ENCODE results near the gene PLEK2.

PLEK2 gene

DNA sequence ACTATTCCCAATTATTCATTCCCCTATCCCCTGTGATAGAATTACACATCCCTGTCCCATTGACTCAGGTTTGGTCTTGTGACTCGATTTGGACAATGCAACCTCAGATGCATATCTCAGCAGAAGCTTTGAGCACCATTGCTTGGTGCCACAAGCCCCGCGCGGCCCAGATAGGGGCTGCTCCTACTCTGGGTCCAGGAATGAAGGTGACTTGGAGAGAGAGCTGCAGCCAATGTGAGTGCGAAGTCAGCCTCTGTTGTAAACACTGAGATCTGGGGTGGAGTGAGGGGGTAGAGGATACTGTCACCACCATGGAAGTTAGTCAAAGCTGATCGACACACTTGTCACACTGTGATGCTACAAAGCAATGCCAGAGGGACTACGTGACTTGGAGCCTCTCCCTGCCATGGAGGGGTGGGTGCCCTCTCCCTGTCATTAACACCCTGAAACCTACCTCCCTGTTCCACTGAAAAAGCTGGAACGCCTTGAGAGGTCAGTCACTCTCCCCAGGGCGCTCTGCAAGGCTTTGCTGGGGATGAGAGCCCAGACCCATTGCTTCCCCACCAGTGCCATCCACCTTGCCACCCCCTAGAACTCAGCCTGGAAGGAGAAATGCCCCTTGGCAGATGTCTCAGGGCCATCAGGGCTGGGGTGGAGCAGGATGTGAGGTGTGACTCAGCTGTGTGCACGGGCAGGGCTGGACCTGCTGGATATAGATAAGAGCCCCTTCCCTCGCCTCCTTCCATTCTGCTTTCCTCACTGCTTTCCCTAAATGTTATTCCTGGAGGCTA lies 6.6 kb upstream of the PLEK2 start:
- H3K4ac ChIP-seq (ENCODE audit: low read depth in 1 of 2, low read length in 2 of 2): no peak overlapping the region
- H4K8ac ChIP-seq (ENCODE audit: low read length): no peak overlapping the region
- H2BK5ac ChIP-seq (ENCODE audit: low read depth, low read length, poor library complexity, severe bottlenecking): no peak overlapping the region
- 95% methylated on average over 7 of the region's 11 CpGs for WGBS
- H4K91ac ChIP-seq (ENCODE audit: low read length): no peak overlapping the region
- H3K9ac ChIP-seq (ENCODE audit: low read length): no peak overlapping the region
- H3K4me3 ChIP-seq (ENCODE audit: insufficient read depth in 1 of 2, low read depth in 1 of 2, low read length in 2 of 2): no peak overlapping the region
- peaks cover 10% of the 10 kb centered on the region for H3K4me1 ChIP-seq (ENCODE audit: control insufficient read depth, insufficient read depth, low read depth, low read length)
- H2AFZ ChIP-seq (ENCODE audit: low read depth, low read length): no peak overlapping the region
- no peaks in the 10 kb centered on the region for H3K27me3 ChIP-seq (ENCODE audit: control insufficient read depth in 1 of 2, insufficient read depth in 1 of 2, low read length in 2 of 2)
- H3K36me3 ChIP-seq (ENCODE audit: control insufficient read depth in 1 of 2, insufficient read depth in 2 of 2, low read depth in 1 of 2, low read length in 2 of 2): no peaks in the 10 kb centered on the region
- no peak overlapping the region for H3K4me2 ChIP-seq (ENCODE audit: low read length, poor library complexity, severe bottlenecking)
- no peak for DNase-seq
- no peaks in the 10 kb centered on the region for H3K9me3 ChIP-seq (ENCODE audit: control insufficient read depth, low read length)
- no peak overlapping the region for H3K18ac ChIP-seq (ENCODE audit: low read depth in 1 of 2, low read length in 2 of 2)
- H2BK15ac ChIP-seq (ENCODE audit: low read depth, poor library complexity, severe bottlenecking): no peak overlapping the region
- no peak overlapping the region for H3K14ac ChIP-seq (ENCODE audit: low read length in 2 of 2)
- H3K79me1 ChIP-seq (replicated peaks; ENCODE audit: low read length, poor library complexity, severe bottlenecking): no peaks in the 10 kb centered on the region
- H3K23ac ChIP-seq (ENCODE audit: low read length in 2 of 2): no peak overlapping the region
- H2AK5ac ChIP-seq (ENCODE audit: low read length, severe bottlenecking): no peak overlapping the region
- no peak overlapping the region for H2BK12ac ChIP-seq (ENCODE audit: low read length in 2 of 2)
- H2BK120ac ChIP-seq (ENCODE audit: low read depth, low read length): no peak overlapping the region
- H3K27ac ChIP-seq (ENCODE audit: low read length, poor library complexity, severe bottlenecking): no peak overlapping the region

DNA sequence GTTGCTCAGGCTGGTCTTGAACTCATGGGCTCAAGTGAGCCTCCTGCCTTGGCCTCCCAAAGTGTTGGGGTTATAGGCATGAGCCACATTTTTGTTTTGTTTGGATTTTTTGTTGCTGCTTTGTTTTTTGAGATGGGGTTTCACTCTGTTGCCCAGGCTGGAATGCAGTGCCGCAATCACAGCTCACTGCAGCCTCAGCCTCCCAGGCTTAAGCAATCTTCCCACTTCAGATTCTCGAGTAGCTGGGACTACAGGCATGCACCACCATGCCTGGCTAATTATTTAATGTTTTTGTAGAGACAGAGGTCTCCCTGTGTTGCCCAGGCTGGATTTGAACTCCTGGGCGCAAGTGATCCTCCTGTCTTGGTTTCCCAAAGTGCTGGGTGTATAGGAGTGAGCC lies 5.7 kb upstream of the PLEK2 start:
- Histone ChIP-seq H3K27me3 (ENCODE audit: control insufficient read depth in 1 of 2, insufficient read depth in 1 of 2, low read length in 2 of 2) (no peaks in the 10 kb centered on the region), H2AK5ac (ENCODE audit: low read length, severe bottlenecking) (no peak overlapping the region), H3K18ac (ENCODE audit: low read depth in 1 of 2, low read length in 2 of 2) (no peak overlapping the region), H2BK120ac (ENCODE audit: low read depth, low read length) (no peak overlapping the region), H2BK12ac (ENCODE audit: low read length in 2 of 2) (no peak overlapping the region), H3K4me1 (ENCODE audit: control insufficient read depth, insufficient read depth, low read depth, low read length) (peaks cover 10% of the 10 kb centered on the region), H3K4me3 (ENCODE audit: insufficient read depth in 1 of 2, low read depth in 1 of 2, low read length in 2 of 2) (no peak overlapping the region), H3K79me1 (replicated peaks; ENCODE audit: low read length, poor library complexity, severe bottlenecking) (no peaks in the 10 kb centered on the region), H2BK15ac (ENCODE audit: low read depth, poor library complexity, severe bottlenecking) (no peak overlapping the region), H3K27ac (ENCODE audit: low read length, poor library complexity, severe bottlenecking) (no peak overlapping the region), H3K9me3 (ENCODE audit: control insufficient read depth, low read length) (no peaks in the 10 kb centered on the region), H3K14ac (ENCODE audit: low read length in 2 of 2) (no peak overlapping the region), H3K4ac (ENCODE audit: low read depth in 1 of 2, low read length in 2 of 2) (no peak overlapping the region), H3K23ac (ENCODE audit: low read length in 2 of 2) (no peak overlapping the region), H3K9ac (ENCODE audit: low read length) (no peak overlapping the region), H4K8ac (ENCODE audit: low read length) (no peak overlapping the region), H2AFZ (ENCODE audit: low read depth, low read length) (no peak overlapping the region), H3K36me3 (ENCODE audit: control insufficient read depth in 1 of 2, insufficient read depth in 2 of 2, low read depth in 1 of 2, low read length in 2 of 2) (no peaks in the 10 kb centered on the region), H2BK5ac (ENCODE audit: low read depth, low read length, poor library complexity, severe bottlenecking) (no peak overlapping the region), H3K4me2 (ENCODE audit: low read length, poor library complexity, severe bottlenecking) (no peak overlapping the region), H4K91ac (ENCODE audit: low read length) (no peak overlapping the region)
- DNase-seq: peak; percentile 55
- 79% methylated on average over 2 of the region's 3 CpGs for WGBS

DNA sequence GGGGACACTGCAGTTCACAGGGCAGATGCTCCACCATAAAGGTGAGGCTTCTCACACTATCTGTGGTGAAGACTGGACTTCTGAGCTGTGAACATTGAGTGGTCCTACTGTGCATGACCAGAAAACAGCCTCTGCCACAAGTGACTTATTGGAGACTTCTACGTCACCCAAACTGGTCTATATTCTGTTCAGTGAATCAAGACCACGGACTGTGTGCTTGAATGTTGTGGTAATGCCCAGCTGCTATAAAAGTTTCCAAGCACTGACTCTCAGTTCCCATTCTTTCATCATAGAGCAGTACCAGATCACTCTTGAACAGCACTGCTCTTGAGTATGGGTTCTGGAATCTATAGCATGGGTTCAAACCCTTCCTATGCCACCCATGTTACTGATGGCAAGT lies 4.8 kb upstream of the PLEK2 start:
- H2BK5ac ChIP-seq (ENCODE audit: low read depth, low read length, poor library complexity, severe bottlenecking): no peak overlapping the region
- no peaks in the 10 kb centered on the region for H3K36me3 ChIP-seq (ENCODE audit: control insufficient read depth in 1 of 2, insufficient read depth in 2 of 2, low read depth in 1 of 2, low read length in 2 of 2)
- DNase-seq: no peak
- H3K79me1 ChIP-seq (replicated peaks; ENCODE audit: low read length, poor library complexity, severe bottlenecking): no peaks in the 10 kb centered on the region
- H3K18ac ChIP-seq (ENCODE audit: low read depth in 1 of 2, low read length in 2 of 2): no peak overlapping the region
- no peak overlapping the region for H3K4ac ChIP-seq (ENCODE audit: low read depth in 1 of 2, low read length in 2 of 2)
- peaks cover 15% of the 10 kb centered on the region for H3K4me1 ChIP-seq (ENCODE audit: control insufficient read depth, insufficient read depth, low read depth, low read length)
- no peaks in the 10 kb centered on the region for H3K9me3 ChIP-seq (ENCODE audit: control insufficient read depth, low read length)
- H3K14ac ChIP-seq (ENCODE audit: low read length in 2 of 2): no peak overlapping the region
- H2BK120ac ChIP-seq (ENCODE audit: low read depth, low read length): no peak overlapping the region
- no peak overlapping the region for H3K9ac ChIP-seq (ENCODE audit: low read length)
- no peak overlapping the region for H3K4me2 ChIP-seq (ENCODE audit: low read length, poor library complexity, severe bottlenecking)
- no peak overlapping the region for H4K91ac ChIP-seq (ENCODE audit: low read length)
- no peak overlapping the region for H3K4me3 ChIP-seq (ENCODE audit: insufficient read depth in 1 of 2, low read depth in 1 of 2, low read length in 2 of 2)
- H2BK15ac ChIP-seq (ENCODE audit: low read depth, poor library complexity, severe bottlenecking): no peak overlapping the region
- H3K23ac ChIP-seq (ENCODE audit: low read length in 2 of 2): no peak overlapping the region
- H2BK12ac ChIP-seq (ENCODE audit: low read length in 2 of 2): no peak overlapping the region
- H3K27me3 ChIP-seq (ENCODE audit: control insufficient read depth in 1 of 2, insufficient read depth in 1 of 2, low read length in 2 of 2): no peaks in the 10 kb centered on the region
- H3K27ac ChIP-seq (ENCODE audit: low read length, poor library complexity, severe bottlenecking): no peak overlapping the region
- WGBS: 100% methylated on average over 2 of the region's 2 CpGs
- H2AFZ ChIP-seq (ENCODE audit: low read depth, low read length): no peak overlapping the region
- H4K8ac ChIP-seq (ENCODE audit: low read length): no peak overlapping the region
- H2AK5ac ChIP-seq (ENCODE audit: low read length, severe bottlenecking): no peak overlapping the region

DNA sequence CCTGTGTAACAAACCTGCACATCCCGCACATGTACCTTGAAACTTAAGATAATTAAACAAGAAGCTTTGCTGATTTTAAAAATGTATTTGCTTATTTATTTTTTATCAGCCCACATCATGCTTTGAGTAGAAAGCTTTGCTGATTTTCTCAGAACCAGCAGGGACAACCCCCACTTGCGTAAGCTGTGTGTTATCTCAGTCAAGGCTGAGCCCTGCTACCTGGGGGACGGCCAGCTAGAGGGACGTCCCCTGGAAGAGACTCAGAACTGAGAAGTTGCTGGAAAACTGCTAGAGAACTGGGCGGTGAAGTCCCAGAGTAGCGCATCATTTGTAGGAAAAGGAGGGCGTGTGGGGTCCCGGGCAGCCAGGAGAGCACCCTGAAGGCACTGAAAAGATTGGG lies 4.1 kb upstream of the PLEK2 start:
- H3K79me1 ChIP-seq (replicated peaks; ENCODE audit: low read length, poor library complexity, severe bottlenecking): no peaks in the 10 kb centered on the region
- H2AK5ac ChIP-seq (ENCODE audit: low read length, severe bottlenecking): no peak overlapping the region

More for the DNA sequence above, 4.1 kb upstream of the PLEK2 start:
- no peak overlapping the region for H3K18ac ChIP-seq (ENCODE audit: low read depth in 1 of 2, low read length in 2 of 2)
- H4K91ac ChIP-seq (ENCODE audit: low read length): no peak overlapping the region
- H3K4me2 ChIP-seq (ENCODE audit: low read length, poor library complexity, severe bottlenecking): no peak overlapping the region
- no peak overlapping the region for H3K23ac ChIP-seq (ENCODE audit: low read length in 2 of 2)
- WGBS: 88% methylated on average over 7 of the region's 8 CpGs
- DNase-seq: no peak
- no peak overlapping the region for H2BK120ac ChIP-seq (ENCODE audit: low read depth, low read length)
- H4K8ac ChIP-seq (ENCODE audit: low read length): peak overlapping the region; percentile 50
- no peak overlapping the region for H2AFZ ChIP-seq (ENCODE audit: low read depth, low read length)
- H3K4ac ChIP-seq (ENCODE audit: low read depth in 1 of 2, low read length in 2 of 2): no peak overlapping the region
- no peak overlapping the region for H2BK15ac ChIP-seq (ENCODE audit: low read depth, poor library complexity, severe bottlenecking)
- H3K4me3 ChIP-seq (ENCODE audit: insufficient read depth in 1 of 2, low read depth in 1 of 2, low read length in 2 of 2): no peak overlapping the region
- H3K9ac ChIP-seq (ENCODE audit: low read length): no peak overlapping the region
- no peaks in the 10 kb centered on the region for H3K36me3 ChIP-seq (ENCODE audit: control insufficient read depth in 1 of 2, insufficient read depth in 2 of 2, low read depth in 1 of 2, low read length in 2 of 2)
- peaks cover 21% of the 10 kb centered on the region for H3K4me1 ChIP-seq (ENCODE audit: control insufficient read depth, insufficient read depth, low read depth, low read length)
- no peak overlapping the region for H3K14ac ChIP-seq (ENCODE audit: low read length in 2 of 2)
- no peak overlapping the region for H2BK12ac ChIP-seq (ENCODE audit: low read length in 2 of 2)
- no peak overlapping the region for H2BK5ac ChIP-seq (ENCODE audit: low read depth, low read length, poor library complexity, severe bottlenecking)
- no peaks in the 10 kb centered on the region for H3K27me3 ChIP-seq (ENCODE audit: control insufficient read depth in 1 of 2, insufficient read depth in 1 of 2, low read length in 2 of 2)
- no peak overlapping the region for H3K27ac ChIP-seq (ENCODE audit: low read length, poor library complexity, severe bottlenecking)
- H3K9me3 ChIP-seq (ENCODE audit: control insufficient read depth, low read length): no peaks in the 10 kb centered on the region
